ENCODE measurements around the gene EDARADD. TPM values are rescaled to one million over a fixed set of nuclear protein-coding genes. Genes with fewer than 3 reads are reported as not detected.

Gene EDARADD
- total and polyA plus RNA-seq, 2 of the 8 experiments (the other 6 are each of a cell fraction or from before 2014, with no cell fraction given) = 3.4 to 6.1 TPM

DNA sequence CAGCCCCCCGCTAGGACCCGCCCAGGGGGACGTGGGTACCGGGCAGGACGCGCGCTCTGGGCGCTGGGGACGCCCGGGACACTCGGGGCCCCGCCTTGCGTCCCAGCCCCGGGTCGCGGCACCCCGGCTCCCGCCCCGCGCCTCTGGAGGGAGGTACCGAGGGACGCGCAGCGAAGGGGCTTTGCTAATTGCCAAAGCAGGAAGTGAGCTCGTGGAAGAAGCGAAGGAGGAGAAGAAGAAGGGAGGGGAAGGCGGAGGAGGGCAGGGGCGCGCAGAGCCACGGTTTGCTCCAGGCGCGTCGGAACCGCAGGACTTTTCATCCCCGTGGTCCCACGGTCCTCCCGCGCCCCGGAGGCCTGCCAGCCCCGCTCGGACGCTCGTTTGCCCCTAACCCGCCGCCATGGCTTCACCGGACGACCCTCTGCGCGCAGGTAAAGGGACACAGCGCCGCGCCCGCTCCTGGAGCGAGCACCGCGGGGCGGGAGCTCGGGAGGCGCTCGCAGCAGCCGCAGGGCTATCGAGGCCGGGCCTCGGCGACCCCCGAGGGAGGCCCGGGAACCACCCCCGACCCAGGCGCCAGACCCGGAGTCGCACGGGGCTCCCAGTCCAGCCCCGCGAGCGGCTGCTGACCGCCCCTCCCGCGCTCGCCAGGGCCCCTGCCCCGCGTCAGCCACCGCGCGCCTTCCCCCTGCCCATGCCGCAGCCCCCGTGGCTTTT lies 1.3 kb downstream of the EDARADD start (continued):
- TF ChIP-seq ASH2L (IDR thresholded peaks at IDR 0.05; ENCODE audit: low read length) (peak; percentile 89), RAD21 (IDR thresholded peaks at IDR 0.05 in 1 of 2, conservative IDR thresholded peaks at IDR 0.05 in 1 of 2; ENCODE audit: low read depth in 2 of 2, low read length in 2 of 2) (no peak), BACH1 (IDR thresholded peaks at IDR 0.05; ENCODE audit: low read length) (no peak), KDM4A (IDR thresholded peaks at IDR 0.05; ENCODE audit: low read depth, low read length, severe bottlenecking) (peak; percentile 90), KDM5A (IDR thresholded peaks at IDR 0.05; ENCODE audit: low read length) (no peak), CREB1 (IDR thresholded peaks at IDR 0.05) (peak; percentile 29; the same call in 1 of the 2 replicates), PHF8 (conservative IDR thresholded peaks at IDR 0.05; ENCODE audit: low read depth, low read length) (peak; percentile 41; the same call in 1 of the 2 replicates), JUND (IDR thresholded peaks at IDR 0.05; ENCODE audit: low read length) (no peak), TEAD4 (IDR thresholded peaks at IDR 0.05; ENCODE audit: low read depth, low read length) (no peak), NANOG (IDR thresholded peaks at IDR 0.05; ENCODE audit: insufficient read depth, low read depth, low read length, poor library complexity, severe bottlenecking) (no peak), GABPA (IDR thresholded peaks at IDR 0.05; ENCODE audit: borderline replicate concordance, insufficient read depth, low read length) (no peak), ZNF274 (IDR thresholded peaks at IDR 0.05; ENCODE audit: borderline replicate concordance, extremely low read depth, low read length) (no peak), SRF (IDR thresholded peaks at IDR 0.05; ENCODE audit: low read depth, low read length) (no peak), POLR2AphosphoS5 (IDR thresholded peaks at IDR 0.05; ENCODE audit: low read depth, low read length) (peak; percentile 54; the same call in 1 of the 2 replicates), SIN3A (conservative IDR thresholded peaks at IDR 0.05 in 1 of 2, IDR thresholded peaks at IDR 0.05 in 1 of 2; ENCODE audit: low read depth in 1 of 2, low read length in 2 of 2) (no peak), YY1 (IDR thresholded peaks at IDR 0.05; ENCODE audit: low read depth, low read length) (no peak), RNF2 (IDR thresholded peaks at IDR 0.05; ENCODE audit: borderline replicate concordance, low read depth, low read length, missing control alignments, poor library complexity, severe bottlenecking) (peak; percentile 22), KDM1A (IDR thresholded peaks at IDR 0.05; ENCODE audit: borderline replicate concordance, low read length) (no peak), RBBP5 (IDR thresholded peaks at IDR 0.05; ENCODE audit: borderline replicate concordance, low read depth, low read length) (peak; percentile 95; the same call in 1 of the 2 replicates), TAF1 (IDR thresholded peaks at IDR 0.05; ENCODE audit: low read depth, low read length) (peak; percentile 33; the same call in 1 of the 2 replicates)
- TF ChIP-seq, protein P1, sequence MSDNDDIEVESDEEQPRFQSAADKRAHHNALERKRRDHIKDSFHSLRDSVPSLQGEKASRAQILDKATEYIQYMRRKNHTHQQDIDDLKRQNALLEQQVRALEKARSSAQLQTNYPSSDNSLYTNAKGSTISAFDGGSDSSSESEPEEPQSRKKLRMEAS (IDR thresholded peaks at IDR 0.05) = peak; percentile 40; the same call in 1 of the 2 replicates
